ENCODE results near the gene PARP15.

Gene PARP15

GRCh38 chr3:122603056-122603455 is 25.6 kb downstream of the PARP15 start:
- POLR2A ChIA-PET (ENCODE audit: low non-redundant PET): no interaction called here
- no peak for TF ChIP-seq CTCF (conservative IDR thresholded peaks at IDR 0.05; ENCODE audit: low read depth)
- CTCF ChIA-PET: no interaction called here
- no peak overlapping the region for H3K27ac ChIP-seq
- no peak for DNase-seq (ENCODE audit: low spot score)

GRCh38 chr3:122606330-122606729 is 28.9 kb downstream of the PARP15 start:
- DNase-seq (ENCODE audit: low spot score): no peak
- POLR2A ChIA-PET (ENCODE audit: low non-redundant PET): no interaction called here
- TF ChIP-seq CTCF (conservative IDR thresholded peaks at IDR 0.05; ENCODE audit: low read depth): no peak
- H3K27ac ChIP-seq: no peak overlapping the region
- CTCF ChIA-PET: no interaction called here

GRCh38 chr3:122608916-122609315 is 31.5 kb downstream of the PARP15 start:
- DNase-seq (ENCODE audit: low spot score): no peak
- POLR2A ChIA-PET (ENCODE audit: low non-redundant PET): no interaction called here
- CTCF ChIA-PET: no interaction called here
- H3K27ac ChIP-seq: no peak overlapping the region
- TF ChIP-seq CTCF (conservative IDR thresholded peaks at IDR 0.05; ENCODE audit: low read depth): no peak

- POLR2A ChIA-PET (ENCODE audit: low non-redundant PET): no interaction called here
- no peak for TF ChIP-seq CTCF (conservative IDR thresholded peaks at IDR 0.05; ENCODE audit: low read depth)
- CTCF ChIA-PET: no interaction called here
- H3K27ac ChIP-seq: no peak overlapping the region
- peak; percentile 80 for DNase-seq (ENCODE audit: low spot score)
Measured at GRCh38 chr3:122609798-122610559, 32.5 kb downstream of the PARP15 start.

- POLR2A ChIA-PET (ENCODE audit: low non-redundant PET): no interaction called here
- H3K27ac ChIP-seq: no peak overlapping the region
- DNase-seq (ENCODE audit: low spot score): no peak
- TF ChIP-seq CTCF (conservative IDR thresholded peaks at IDR 0.05; ENCODE audit: low read depth): no peak
- CTCF ChIA-PET: interaction anchor here (0.7 to 0.9 kb wide), 2 partner anchors 20 to 33 kb away, joined by 4 to 5 read pairs; no protein-coding TSS in a partner anchor
Measured at GRCh38 chr3:122612696-122613095, 35.2 kb downstream of the PARP15 start.

- TF ChIP-seq CTCF (conservative IDR thresholded peaks at IDR 0.05; ENCODE audit: low read depth): no peak
- ChIA-PET POLR2A (ENCODE audit: low non-redundant PET) (no interaction called here), CTCF (no interaction called here)
- H3K27ac ChIP-seq: no peak overlapping the region
- no peak for DNase-seq (ENCODE audit: low spot score)
Measured at GRCh38 chr3:122615303-122615702, 37.9 kb downstream of the PARP15 start.
